Skeletal muscle cell (primary cell): Measurements from ENCODE around the gene FMR1NB.

ENCODE experiments used
- DNase-seq: peaks from one replicate; pipeline ENCODE4 v3.0.0-alpha.2; 2010; ENCODE audit warnings: low read depth
- H3K4me3 ChIP-seq: 2 replicates; pipeline ENCODE4 v1.5.1; 2011; ENCODE audit warnings: low read depth, mild to moderate bottlenecking, control low read depth, low read length, moderate library complexity

FMR1NB gene

DNA sequence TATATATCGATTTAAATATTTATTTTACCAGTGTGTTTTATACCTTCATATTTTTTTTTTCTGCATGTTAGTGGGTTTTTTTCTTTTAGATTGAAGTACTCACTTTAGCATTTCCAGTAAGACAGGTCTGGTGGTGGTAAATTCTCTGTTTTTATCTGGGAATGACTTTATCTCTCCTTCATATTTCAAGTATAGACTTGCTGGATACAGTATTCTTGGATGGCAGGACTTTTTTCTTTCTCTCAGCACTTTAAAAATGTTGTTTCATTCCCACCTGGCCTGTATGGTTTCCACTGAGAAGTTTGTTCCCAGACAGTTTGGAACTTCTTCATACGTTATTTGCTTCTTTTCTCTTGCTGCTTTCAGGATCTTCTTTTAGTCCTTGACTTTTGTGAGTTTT is 86.1 kb downstream of the FMR1NB start:
- H3K4me3 ChIP-seq, result no peak overlapping the region
- no peak for DNase-seq

DNA sequence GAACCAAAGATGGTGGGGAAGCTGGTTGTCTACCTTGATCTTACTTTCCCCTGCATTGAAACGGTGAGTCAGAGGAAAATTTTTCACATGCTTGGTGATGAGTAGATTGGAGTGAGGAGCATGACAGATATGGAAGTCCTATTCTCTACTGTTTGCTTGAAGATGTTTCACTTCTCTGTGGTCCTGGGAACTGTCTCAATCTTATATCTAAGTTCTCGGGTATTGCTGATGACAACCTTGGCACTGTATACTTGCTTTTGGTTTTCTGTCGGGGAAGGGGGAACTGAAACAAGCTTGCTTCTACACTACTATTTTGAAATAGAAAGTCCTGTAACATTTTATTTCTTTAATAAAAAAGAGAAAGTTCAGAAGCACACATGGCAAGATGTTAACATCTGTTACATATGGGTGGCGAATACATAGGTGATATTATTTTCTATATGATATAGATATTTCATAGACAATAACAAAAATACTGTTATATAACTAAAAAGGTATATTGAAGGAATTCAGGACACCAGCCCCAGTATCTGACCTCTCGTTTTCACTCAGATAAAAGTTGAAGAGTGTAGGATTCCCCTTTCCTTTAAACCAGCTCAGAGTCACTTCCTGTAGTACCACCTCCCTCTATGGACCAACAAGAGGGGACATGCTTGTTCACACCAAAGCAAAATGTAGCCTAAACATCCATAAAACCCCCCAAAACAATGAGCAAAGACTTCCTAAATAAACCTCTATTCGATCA is 88.8 kb downstream of the FMR1NB start:
- no peak overlapping the region for H3K4me3 ChIP-seq
- DNase-seq, result no peak

DNA sequence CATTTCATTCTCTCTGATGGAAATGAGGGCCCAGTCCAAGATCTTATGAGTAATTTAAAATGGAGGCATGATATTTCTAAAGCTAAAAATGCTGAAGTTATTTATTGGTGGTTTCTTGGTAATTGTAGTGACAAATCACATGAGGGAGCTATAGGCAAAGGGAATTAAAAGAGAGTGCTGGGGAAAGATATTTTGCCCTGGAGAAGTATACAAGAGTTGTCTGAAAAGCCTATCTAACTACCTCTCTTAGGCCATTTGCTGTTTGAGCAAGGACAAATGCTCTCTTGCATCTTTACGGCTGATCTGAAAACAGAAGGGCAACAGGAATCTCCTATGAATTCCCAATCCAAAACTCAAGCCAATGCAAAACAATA is 89.4 kb downstream of the FMR1NB start:
- H3K4me3 ChIP-seq, result no peak overlapping the region
- DNase-seq, result no peak
